H1 (cell line): Measurements from ENCODE around the gene SPG7. TPM values are rescaled to one million over a fixed set of nuclear protein-coding genes. Genes with fewer than 3 reads are reported as not detected.
A peak's percentile ranks its signal among the peaks of the same experiment; 100 is the strongest.

Experiments
- BCL11A ChIP-seq, 2 experiments: IDR thresholded peaks; one replicate each; pipeline ENCODE4 v1.6.1; 2011; ENCODE audit warnings: low read depth in 2 of 2, low read length in 2 of 2, mild to moderate bottlenecking in 2 of 2
- CHD2 ChIP-seq: IDR thresholded peaks from 2 replicates; pipeline ENCODE4 v1.6.1; 2012; ENCODE audit warnings: low read length, improper control_type of control experiment
- CTCF ChIP-seq, 3 experiments: IDR thresholded peaks; 1 replicate in 2 of 3; 2 replicates in 1 of 3; pipeline versions ENCODE4 v1.5.1 to v1.6.1; 2011; ENCODE audit warnings: low read length in 3 of 3, mild to moderate bottlenecking in 3 of 3, inconsistent platforms in 2 of 3, low read depth in 1 of 3, moderate library complexity in 1 of 3; ENCODE audit not compliant: insufficient read depth in 1 of 3; ENCODE audit errors: control extremely low read depth in 1 of 3
- JUN ChIP-seq: IDR thresholded peaks from 2 replicates; pipeline ENCODE4 v1.6.1; 2011; ENCODE audit warnings: low read depth, mild to moderate bottlenecking, improper control_type of control experiment, low read length
- NANOG ChIP-seq: IDR thresholded peaks from 2 replicates; pipeline ENCODE4 v1.6.1; 2011; ENCODE audit warnings: low read length, low read depth, mild to moderate bottlenecking, inconsistent platforms; ENCODE audit not compliant: insufficient read depth, poor library complexity, severe bottlenecking
- NRF1 ChIP-seq: IDR thresholded peaks from 2 replicates; pipeline ENCODE4 v1.6.1; 2011; ENCODE audit warnings: mild to moderate bottlenecking, low read depth, low read length, improper control_type of control experiment
- RFX5 ChIP-seq: IDR thresholded peaks from 2 replicates; pipeline ENCODE4 v1.6.1; 2011; ENCODE audit warnings: low read depth, low read length, improper control_type of control experiment, borderline replicate concordance
- RXRA ChIP-seq: IDR thresholded peaks from 2 replicates; pipeline ENCODE4 v1.6.1; 2011; ENCODE audit warnings: low read depth, mild to moderate bottlenecking, low read length, moderate library complexity; ENCODE audit not compliant: insufficient read depth
- SIN3A ChIP-seq, 2 experiments: IDR thresholded peaks in 1 of 2; conservative IDR thresholded peaks in 1 of 2; 2 replicates each; pipeline ENCODE4 v1.6.1; 2011 to 2012; ENCODE audit warnings: low read length in 2 of 2, improper control_type of control experiment in 1 of 2, low read depth in 1 of 2, mild to moderate bottlenecking in 1 of 2
- SIRT6 ChIP-seq: IDR thresholded peaks from one replicate; pipeline ENCODE4 v1.7.1; 2012; ENCODE audit warnings: low read length, inconsistent platforms
- SP1 ChIP-seq: IDR thresholded peaks from 2 replicates; pipeline ENCODE4 v1.6.1; 2011; ENCODE audit warnings: low read depth, low read length
- SP4 ChIP-seq: IDR thresholded peaks from 2 replicates; pipeline ENCODE4 v1.6.1; 2012; ENCODE audit warnings: low read length, inconsistent platforms
- SUZ12 ChIP-seq: fragments of 200-600 bp; sonication (generic); IDR thresholded peaks from 2 replicates; pipeline ENCODE4 v1.6.1; 2012; ENCODE audit warnings: mild to moderate bottlenecking, inconsistent platforms, low read length, moderate library complexity, mixed read lengths
- polyA plus RNA-seq, 7 experiments: library from polyadenylated mRNA; depleted of rRNA in 3 of 7; stranded (reverse) in 5 of 7; unstranded in 2 of 7; fragments of >200 nt in 5 of 7; fragments of 200-250 nt in 2 of 7; gene quantifications; 1 replicate in 5 of 7; 2 replicates in 1 of 7; 4 replicates in 1 of 7; pipeline versions ENCODE4 v1.2.1 to v1.2.3, GENCODE V29; 2011 to 2013; ENCODE audit warnings: missing spikeins in 2 of 7, mixed read lengths in 2 of 7
- total RNA-seq: library from RNA; stranded (reverse); fragmentation: NEBNext Ultra II Directional; extraction: Animal tissue kit (Norgen Biotek cat#: 25700); gene quantifications from 2 replicates; pipeline ENCODE4 v1.2.1, GENCODE V29; 2021
- TF ChIP-seq, protein P1 (sequence below): IDR thresholded peaks from 2 replicates; pipeline ENCODE4 v1.6.1; 2012; ENCODE audit warnings: low read length, inconsistent platforms
- TF ChIP-seq, protein P2 (sequence below): IDR thresholded peaks from 2 replicates; pipeline ENCODE4 v1.6.1; 2012; ENCODE audit warnings: inconsistent platforms

The SPG7 gene
- total and polyA plus RNA-seq, 2 of the 8 experiments (the other 6 are each of a cell fraction or from before 2014, with no cell fraction given), result 72.1 to 113 TPM

- TF ChIP-seq, protein P1, sequence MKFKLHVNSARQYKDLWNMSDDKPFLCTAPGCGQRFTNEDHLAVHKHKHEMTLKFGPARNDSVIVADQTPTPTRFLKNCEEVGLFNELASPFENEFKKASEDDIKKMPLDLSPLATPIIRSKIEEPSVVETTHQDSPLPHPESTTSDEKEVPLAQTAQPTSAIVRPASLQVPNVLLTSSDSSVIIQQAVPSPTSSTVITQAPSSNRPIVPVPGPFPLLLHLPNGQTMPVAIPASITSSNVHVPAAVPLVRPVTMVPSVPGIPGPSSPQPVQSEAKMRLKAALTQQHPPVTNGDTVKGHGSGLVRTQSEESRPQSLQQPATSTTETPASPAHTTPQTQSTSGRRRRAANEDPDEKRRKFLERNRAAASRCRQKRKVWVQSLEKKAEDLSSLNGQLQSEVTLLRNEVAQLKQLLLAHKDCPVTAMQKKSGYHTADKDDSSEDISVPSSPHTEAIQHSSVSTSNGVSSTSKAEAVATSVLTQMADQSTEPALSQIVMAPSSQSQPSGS, result no peak
- TF ChIP-seq JUN (no peak), RXRA (no peak), NANOG (no peak), SP4 (no peak), RFX5 (no peak), SIRT6 (no peak), SIN3A (conservative IDR thresholded peaks at IDR 0.05 in 1 of 2, IDR thresholded peaks at IDR 0.05 in 1 of 2; ENCODE audit: low read depth in 1 of 2, low read length in 2 of 2) (no peak), CTCF (IDR thresholded peaks at IDR 0.05; ENCODE audit: control extremely low read depth in 1 of 3, insufficient read depth in 1 of 3, low read depth in 1 of 3, low read length in 3 of 3) (no peak), SUZ12 (peak; percentile 55; the same call in 1 of the 2 replicates), SP1 (no peak), NRF1 (no peak), CHD2 (no peak), BCL11A (IDR thresholded peaks at IDR 0.05; ENCODE audit: low read depth in 2 of 2, low read length in 2 of 2) (no peak)
- TF ChIP-seq, protein P2, sequence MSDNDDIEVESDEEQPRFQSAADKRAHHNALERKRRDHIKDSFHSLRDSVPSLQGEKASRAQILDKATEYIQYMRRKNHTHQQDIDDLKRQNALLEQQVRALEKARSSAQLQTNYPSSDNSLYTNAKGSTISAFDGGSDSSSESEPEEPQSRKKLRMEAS, result peak; percentile 32; the same call in 1 of the 2 replicates
These were observed 68.2 kb downstream of the SPG7 start (continued) for GRCh38 chr16:89576153-89577054.
